Measurements from ENCODE around the gene COMT. TPM values are rescaled to one million over a fixed set of nuclear protein-coding genes. Genes with fewer than 3 reads are reported as not detected.

The COMT gene
- polyA plus RNA-seq, 1 experiment = 332 TPM

DNA sequence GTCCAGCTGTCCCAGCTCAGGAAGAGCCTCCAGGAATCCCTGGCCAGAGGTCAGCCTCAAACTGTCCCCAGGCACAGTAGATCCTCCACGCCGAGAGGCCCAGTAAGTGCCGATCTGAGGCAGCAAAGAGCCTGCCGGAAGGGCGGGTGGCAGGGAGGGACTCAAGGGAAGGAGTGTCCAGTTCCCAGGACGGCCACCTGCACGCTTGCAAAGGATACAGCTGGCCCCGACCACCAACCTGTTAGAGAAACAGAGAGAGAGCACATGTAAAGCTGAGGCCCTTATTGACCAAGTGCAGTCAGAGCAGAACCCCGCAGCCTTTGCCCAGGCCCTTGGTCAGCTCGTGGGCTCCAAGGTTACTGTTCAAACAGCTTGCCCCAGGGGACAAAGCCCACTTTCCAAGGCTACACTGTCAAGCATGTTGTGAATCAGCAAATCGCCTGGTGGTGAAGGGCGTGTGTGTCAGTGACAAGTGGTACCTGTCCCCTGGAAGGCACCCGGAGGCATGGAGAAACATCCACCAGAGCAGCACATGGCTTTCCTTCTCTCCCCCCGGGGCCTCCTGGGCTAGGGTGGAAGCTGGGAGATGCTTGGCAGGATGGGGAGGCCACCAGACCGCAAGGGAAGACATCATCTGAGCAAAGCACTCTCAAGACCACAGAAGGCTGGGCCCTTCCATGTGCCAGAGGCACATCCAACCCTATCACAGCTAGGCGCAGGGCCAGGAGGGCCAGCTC is 42.6 kb upstream of the COMT start:
- no peak for TF ChIP-seq CTCF (IDR thresholded peaks at IDR 0.05; ENCODE audit: insufficient read depth, low read depth, low read length)
- DNase-seq (ENCODE audit: low read depth) = no peak
- Histone ChIP-seq H3K4me3 (ENCODE audit: low read depth, low read length) (no peak overlapping the region), H3K36me3 (ENCODE audit: control insufficient read depth, insufficient read depth, low read length) (peaks cover 9% of the 10 kb centered on the region), H3K27me3 (ENCODE audit: control insufficient read depth, insufficient read depth, low read length) (no peaks in the 10 kb centered on the region)
- POLR2A ChIA-PET = no interaction called here
- CTCF ChIA-PET = interaction anchor here (0.9 to 3.8 kb wide), 4 partner anchors 9 to 168 kb away, joined by 3 to 22 read pairs (median 4); no protein-coding TSS in a partner anchor

DNA sequence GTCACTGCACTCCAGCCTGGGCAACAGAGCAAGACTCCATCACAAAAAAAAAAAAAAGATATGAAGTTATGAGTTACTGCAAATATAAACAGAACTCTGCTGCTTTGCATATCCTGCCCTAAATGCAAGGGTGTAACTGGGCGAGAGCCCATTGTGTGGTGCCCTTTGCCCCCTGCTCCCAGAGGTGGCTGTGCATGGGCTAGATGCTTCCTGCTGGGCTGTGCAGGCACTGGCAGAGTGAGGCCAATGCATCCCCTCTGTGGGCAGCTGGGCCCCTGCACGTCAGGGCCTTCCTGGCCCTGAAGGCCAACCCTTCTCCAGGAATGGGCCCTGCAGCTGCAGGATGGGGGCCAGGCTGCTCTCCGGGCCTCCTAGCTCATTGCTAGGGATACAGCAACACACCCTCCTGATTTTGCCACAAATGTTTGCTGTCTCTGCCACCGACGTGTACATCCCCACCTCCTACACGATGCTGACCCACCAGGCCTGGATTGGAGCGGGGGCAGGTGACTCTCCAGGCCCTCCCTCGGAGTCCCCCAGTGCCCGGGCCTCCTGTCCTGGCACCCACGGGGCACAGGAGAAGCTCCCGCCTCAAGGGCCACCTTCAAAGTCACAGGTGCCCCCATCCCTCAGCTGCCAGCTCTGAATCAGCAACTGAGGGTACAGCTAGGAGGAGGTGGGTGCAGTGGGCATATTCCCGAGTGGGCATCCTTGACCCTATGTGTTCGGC is 40.7 kb upstream of the COMT start:
- H3K27me3 ChIP-seq (ENCODE audit: control insufficient read depth, insufficient read depth, low read length) = no peaks in the 10 kb centered on the region
- no peak for DNase-seq (ENCODE audit: low read depth)
- no peak overlapping the region for H3K4me3 ChIP-seq (ENCODE audit: low read depth, low read length)
- CTCF ChIA-PET = interaction anchor here (0.6 to 7.3 kb wide), 6 partner anchors 10 to 170 kb away, joined by 3 to 76 read pairs (median 4); no protein-coding TSS in a partner anchor
- POLR2A ChIA-PET = no interaction called here
- TF ChIP-seq CTCF (IDR thresholded peaks at IDR 0.05; ENCODE audit: insufficient read depth, low read depth, low read length) = no peak
- H3K36me3 ChIP-seq (ENCODE audit: control insufficient read depth, insufficient read depth, low read length) = peaks cover 7% of the 10 kb centered on the region

GRCh38 chr22:19901577-19902244 is 39.9 kb upstream of the COMT start:
- no peak for TF ChIP-seq CTCF (IDR thresholded peaks at IDR 0.05; ENCODE audit: insufficient read depth, low read depth, low read length)
- DNase-seq (ENCODE audit: low read depth) = no peak
- Histone ChIP-seq H3K4me3 (ENCODE audit: low read depth, low read length) (no peak overlapping the region), H3K36me3 (ENCODE audit: control insufficient read depth, insufficient read depth, low read length) (peaks cover 11% of the 10 kb centered on the region), H3K27me3 (ENCODE audit: control insufficient read depth, insufficient read depth, low read length) (no peaks in the 10 kb centered on the region)
- POLR2A ChIA-PET = no interaction called here
- CTCF ChIA-PET = interaction anchor here (0.9 to 7.3 kb wide), 4 partner anchors 9 to 171 kb away, joined by 3 to 76 read pairs (median 6); no protein-coding TSS in a partner anchor

- TF ChIP-seq CTCF (IDR thresholded peaks at IDR 0.05; ENCODE audit: insufficient read depth, low read depth, low read length) = no peak
- no peaks in the 10 kb centered on the region for H3K27me3 ChIP-seq (ENCODE audit: control insufficient read depth, insufficient read depth, low read length)
- no peak overlapping the region for H3K4me3 ChIP-seq (ENCODE audit: low read depth, low read length)
- H3K36me3 ChIP-seq (ENCODE audit: control insufficient read depth, insufficient read depth, low read length) = peaks cover 9% of the 10 kb centered on the region
- ChIA-PET POLR2A (no interaction called here), CTCF (interaction anchor here (0.9 to 7.3 kb wide), 4 partner anchors 8 to 171 kb away, joined by 3 to 76 read pairs (median 7); no protein-coding TSS in a partner anchor)
- DNase-seq (ENCODE audit: low read depth) = no peak
These were observed 39.3 kb upstream of the COMT start for GRCh38 chr22:19902245-19902715.

Measured in BJ (cell line).